PC-3 (cell line): ENCODE measurements around the gene DNER. TPM values are rescaled to one million over a fixed set of nuclear protein-coding genes. Genes with fewer than 3 reads are reported as not detected.

Experiments
- ATAC-seq: fragments of 200-7000 bp; cut with Tn5 transposase; 2 replicates; pipeline ENCODE4 v1.9.1; 2020; ENCODE audit warnings: mild to moderate bottlenecking, moderate library complexity
- BruUV-seq: library from RNA; stranded (reverse); fragments of 400-500 nt; replicated peaks from 2 replicates; lab custom pipeline; 2021; lab: Mats Ljungman, UMichigan
- CTCF ChIA-PET: fragments of 300-600 bp; sonication (Branson Sonifier 250); formaldehyde crosslinking; loops from one replicate; lab custom pipeline; 2022; ENCODE audit warnings: antibody characterized with exemption; lab: Charles Lee
- POLR2A ChIA-PET: fragments of 300-600 bp; sonication (Branson Sonifier 250); formaldehyde crosslinking; loops from one replicate; lab custom pipeline; 2022; ENCODE audit warnings: antibody characterized with exemption; ENCODE audit not compliant: unreplicated experiment; lab: Charles Lee
- DNase-seq: peaks from one replicate; pipeline ENCODE4 v3.0.0-alpha.2; 2015
- H2AFZ ChIP-seq: fragments of 300-600 bp; sonication (generic); 2 replicates; pipeline ENCODE4 v1.6.0; 2016; ENCODE audit warnings: antibody characterized with exemption, low read length
- H3F3A ChIP-seq: fragments of 300-600 bp; sonication (generic); one replicate; pipeline ENCODE4 v1.6.0; 2017; ENCODE audit warnings: antibody characterized with exemption, low read length, control low read depth, mild to moderate bottlenecking; ENCODE audit not compliant: unreplicated experiment
- H3K27ac ChIP-seq: fragments of 300-600 bp; sonication (generic); 2 replicates; pipeline ENCODE4 v1.5.1; 2016; ENCODE audit warnings: mild to moderate bottlenecking, low read length
- H3K27me3 ChIP-seq: fragments of 300-600 bp; sonication (generic); 2 replicates; pipeline ENCODE4 v1.6.1; 2016; ENCODE audit warnings: low read length, mixed read lengths
- H3K36me3 ChIP-seq: fragments of 300-600 bp; sonication (generic); 2 replicates; pipeline ENCODE4 v1.6.1; 2016; ENCODE audit warnings: low read depth, mixed run types, low read length, mixed read lengths
- H3K4me1 ChIP-seq: fragments of 300-600 bp; sonication (generic); 2 replicates; pipeline ENCODE4 v1.5.1; 2016; ENCODE audit warnings: low read length; ENCODE audit not compliant: insufficient read depth
- H3K4me2 ChIP-seq: fragments of 300-600 bp; sonication (generic); 2 replicates; pipeline ENCODE4 v1.6.0; 2016; ENCODE audit warnings: low read length
- H3K4me3 ChIP-seq: fragments of 300-600 bp; sonication (generic); 2 replicates; pipeline ENCODE4 v1.5.1; 2016; ENCODE audit warnings: mild to moderate bottlenecking, low read length, mixed read lengths
- H3K79me2 ChIP-seq: fragments of 300-600 bp; sonication (generic); 2 replicates; pipeline ENCODE4 v1.6.1; 2017; ENCODE audit warnings: low read length, mixed read lengths
- H3K9ac ChIP-seq: fragments of 300-600 bp; sonication (generic); 2 replicates; pipeline ENCODE4 v1.6.0; 2016; ENCODE audit warnings: mild to moderate bottlenecking, low read length
- H3K9me2 ChIP-seq: fragments of 300-600 bp; sonication (generic); replicated peaks from 2 replicates; pipeline ENCODE4 v1.6.1; 2016; ENCODE audit warnings: mixed run types, low read length, mixed read lengths
- H3K9me3 ChIP-seq: fragments of 300-600 bp; sonication (generic); 2 replicates; pipeline ENCODE4 v1.6.1; 2016; ENCODE audit warnings: low read length, mixed read lengths
- H4K20me1 ChIP-seq: fragments of 300-600 bp; sonication (generic); 2 replicates; pipeline ENCODE4 v1.6.1; 2016; ENCODE audit warnings: low read length, mixed read lengths
- EZH2 ChIP-seq: fragments of 300-600 bp; sonication (generic); IDR thresholded peaks from one replicate; pipeline ENCODE4 v1.6.1; 2017; ENCODE audit warnings: antibody characterized with exemption, mild to moderate bottlenecking, low read length; ENCODE audit not compliant: unreplicated experiment
- EZH2phosphoT487 ChIP-seq: fragments of 300-600 bp; sonication (generic); IDR thresholded peaks from 2 replicates; pipeline ENCODE4 v1.6.1; 2018; ENCODE audit warnings: mild to moderate bottlenecking, antibody characterized with exemption, low read length, borderline replicate concordance
- intact Hi-C: fragments of 100-400 bp; cut with micrococcal nuclease; formaldehyde crosslinking; loops from 2 replicates; pipeline ENCODE4 v1.9.0; 2023
- total RNA-seq: library from RNA; depleted of rRNA; stranded (reverse); fragments of >200 nt; gene quantifications from 2 replicates; pipeline ENCODE4 v1.2.3, GENCODE V29; 2014
- TF ChIP-seq, protein P1 (sequence below): fragments of 300-600 bp; sonication (generic); conservative IDR thresholded peaks from 2 replicates; pipeline ENCODE4 v1.5.1; 2017; ENCODE audit warnings: antibody characterized with exemption, low read depth, mild to moderate bottlenecking, low read length

Gene DNER
- total RNA-seq, 1 experiment from 2014 or later = 1.1 TPM

DNA sequence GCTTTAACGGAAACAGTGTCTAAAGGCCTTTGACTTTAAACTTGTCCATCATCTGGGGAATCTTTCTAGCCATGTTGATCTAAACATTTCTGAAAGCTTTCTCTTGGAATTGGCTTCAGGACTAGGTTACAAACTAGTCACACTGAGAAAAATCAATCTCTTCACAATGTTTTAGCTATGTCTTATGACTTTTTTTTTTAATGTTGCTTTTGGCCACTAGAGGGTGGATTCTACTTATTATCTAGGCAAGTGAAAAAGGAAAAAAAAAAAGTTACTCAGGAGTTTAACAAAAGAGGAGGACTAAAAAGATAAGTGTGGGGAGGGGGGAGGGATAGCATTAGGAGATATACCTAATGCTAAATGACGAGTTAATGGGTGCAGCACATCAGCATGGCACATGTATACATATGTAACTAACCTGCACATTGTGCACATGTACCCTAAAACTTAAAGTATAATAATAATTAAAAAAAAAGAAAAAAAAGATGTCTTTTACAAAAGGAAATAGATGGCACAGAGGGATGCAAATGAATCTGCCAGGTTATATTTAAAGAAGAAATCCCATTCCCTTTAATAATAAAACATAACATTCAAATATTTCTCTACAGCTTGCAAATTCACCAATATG lies 282.9 kb downstream of the DNER start:
- POLR2A ChIA-PET = interaction anchor here (0.6 kb wide), 2 partner anchors 151 to 244 kb away, joined by 4 to 9 read pairs; no protein-coding TSS in a partner anchor
- H3K4me2 ChIP-seq = no peak overlapping the region
- TF ChIP-seq, protein P1, sequence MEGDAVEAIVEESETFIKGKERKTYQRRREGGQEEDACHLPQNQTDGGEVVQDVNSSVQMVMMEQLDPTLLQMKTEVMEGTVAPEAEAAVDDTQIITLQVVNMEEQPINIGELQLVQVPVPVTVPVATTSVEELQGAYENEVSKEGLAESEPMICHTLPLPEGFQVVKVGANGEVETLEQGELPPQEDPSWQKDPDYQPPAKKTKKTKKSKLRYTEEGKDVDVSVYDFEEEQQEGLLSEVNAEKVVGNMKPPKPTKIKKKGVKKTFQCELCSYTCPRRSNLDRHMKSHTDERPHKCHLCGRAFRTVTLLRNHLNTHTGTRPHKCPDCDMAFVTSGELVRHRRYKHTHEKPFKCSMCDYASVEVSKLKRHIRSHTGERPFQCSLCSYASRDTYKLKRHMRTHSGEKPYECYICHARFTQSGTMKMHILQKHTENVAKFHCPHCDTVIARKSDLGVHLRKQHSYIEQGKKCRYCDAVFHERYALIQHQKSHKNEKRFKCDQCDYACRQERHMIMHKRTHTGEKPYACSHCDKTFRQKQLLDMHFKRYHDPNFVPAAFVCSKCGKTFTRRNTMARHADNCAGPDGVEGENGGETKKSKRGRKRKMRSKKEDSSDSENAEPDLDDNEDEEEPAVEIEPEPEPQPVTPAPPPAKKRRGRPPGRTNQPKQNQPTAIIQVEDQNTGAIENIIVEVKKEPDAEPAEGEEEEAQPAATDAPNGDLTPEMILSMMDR = peak; percentile 67
- TF ChIP-seq EZH2 (no peak), EZH2phosphoT487 (no peak)
- H2AFZ ChIP-seq = no peak overlapping the region
- intact Hi-C loops = loop anchor here (1.0 to 10.0 kb wide), 6 partner anchors 23 to 298 kb away; partner anchors contain the start of gene PID1
- H3K79me2 ChIP-seq = no peaks in the 10 kb centered on the region
- peaks cover 7% of the 10 kb centered on the region; the same call in 1 of the 2 replicates for H3K4me1 ChIP-seq
- no peaks in the 10 kb centered on the region for H3F3A ChIP-seq
- no peak overlapping the region for H3K4me3 ChIP-seq
- H4K20me1 ChIP-seq = no peaks in the 10 kb centered on the region
- ATAC-seq (peak; percentile 40; the same call in 1 of the 2 replicates), DNase-seq (peak; percentile 78)
- no TSS peak for BruUV-seq
- no peaks in the 10 kb centered on the region for H3K27me3 ChIP-seq
- no peaks in the 10 kb centered on the region for H3K9me2 ChIP-seq
- CTCF ChIA-PET = interaction anchor here (0.5 to 1.4 kb wide), 13 partner anchors 13 to 285 kb away, joined by 3 to 46 read pairs (median 4); no protein-coding TSS in a partner anchor
- no peak overlapping the region for H3K9ac ChIP-seq
- no peak overlapping the region for H3K27ac ChIP-seq
- H3K9me3 ChIP-seq = 0 out of 2 replicates have a peak, but pooled peaks cover 5% of the 10 kb centered on the region
- H3K36me3 ChIP-seq = no peaks in the 10 kb centered on the region

DNA sequence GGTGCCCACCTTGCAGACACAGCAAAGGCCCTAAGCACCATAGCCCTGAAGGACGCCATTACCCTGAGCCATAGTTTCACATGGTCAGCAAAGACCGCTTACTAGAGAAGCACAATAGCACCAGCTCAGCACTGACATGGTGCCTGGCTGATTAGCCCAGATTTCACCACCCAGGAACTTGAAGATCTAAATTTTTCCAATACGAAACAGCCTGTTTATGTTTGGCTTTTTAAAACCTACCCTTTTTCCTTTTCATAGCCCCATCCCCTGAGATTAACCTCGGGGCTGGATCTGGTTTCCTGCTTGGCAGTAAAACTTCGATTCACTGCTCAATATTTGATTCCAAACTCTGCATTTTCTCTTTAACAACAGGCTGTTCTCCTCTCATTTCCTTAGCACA lies 284.8 kb downstream of the DNER start:
- H4K20me1 ChIP-seq = no peaks in the 10 kb centered on the region
- H3K79me2 ChIP-seq = no peaks in the 10 kb centered on the region
- no peak for DNase-seq
- H3F3A ChIP-seq = no peaks in the 10 kb centered on the region
- H3K9me3 ChIP-seq = no peaks in the 10 kb centered on the region
- ChIA-PET POLR2A (no interaction called here), CTCF (no interaction called here)
- H3K27ac ChIP-seq = no peak overlapping the region
- no peak overlapping the region for H3K4me2 ChIP-seq
- no peak overlapping the region for H3K9ac ChIP-seq
- H3K4me1 ChIP-seq = peaks cover 7% of the 10 kb centered on the region; the same call in 1 of the 2 replicates
- H3K27me3 ChIP-seq = no peaks in the 10 kb centered on the region
- H3K9me2 ChIP-seq = no peaks in the 10 kb centered on the region
- no peaks in the 10 kb centered on the region for H3K36me3 ChIP-seq
- ATAC-seq = no peak
- H2AFZ ChIP-seq = no peak overlapping the region
- no peak overlapping the region for H3K4me3 ChIP-seq
- no peak for TF ChIP-seq EZH2phosphoT487
- TF ChIP-seq, protein P1 = no peak
- no peak for TF ChIP-seq EZH2
- intact Hi-C loops = no loop called here
- no TSS peak for BruUV-seq

DNA sequence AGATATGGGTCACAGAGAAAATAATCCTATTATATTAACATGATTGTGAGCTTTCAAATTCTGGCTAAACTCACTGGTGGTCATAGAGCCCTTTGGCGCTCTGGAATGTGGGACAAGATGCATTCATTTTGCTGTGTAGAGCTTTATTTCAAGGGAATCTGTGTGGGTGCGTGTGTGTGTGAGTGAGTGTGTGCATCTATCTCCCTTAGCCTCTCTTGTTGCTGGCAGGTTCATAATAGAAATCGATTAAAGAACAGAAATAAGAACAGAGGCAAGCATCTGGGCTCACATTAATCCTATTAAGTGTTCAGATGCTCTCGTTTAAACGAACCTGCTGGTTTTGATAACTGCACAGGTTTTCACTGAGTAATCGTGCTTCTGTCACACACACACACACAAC lies 287.9 kb downstream of the DNER start:
- no peaks in the 10 kb centered on the region for H4K20me1 ChIP-seq
- no peak overlapping the region for H3K9ac ChIP-seq
- H3K27me3 ChIP-seq = no peaks in the 10 kb centered on the region
- ChIA-PET CTCF (no interaction called here), POLR2A (interaction anchor here (0.6 kb wide), 1 partner anchor 18 kb away, joined by 3 read pairs; no protein-coding TSS in a partner anchor)
- H3K36me3 ChIP-seq = no peaks in the 10 kb centered on the region
- H3F3A ChIP-seq = no peaks in the 10 kb centered on the region
- no peaks in the 10 kb centered on the region for H3K4me1 ChIP-seq
- no peak overlapping the region for H3K4me2 ChIP-seq
- H3K9me2 ChIP-seq = no peaks in the 10 kb centered on the region
- TF ChIP-seq EZH2 (no peak), EZH2phosphoT487 (no peak)
- TF ChIP-seq, protein P1 = no peak
- no peak overlapping the region for H3K4me3 ChIP-seq
- ATAC-seq (no peak), DNase-seq (no peak)
- intact Hi-C loops = no loop called here
- no peaks in the 10 kb centered on the region for H3K9me3 ChIP-seq
- H2AFZ ChIP-seq = no peak overlapping the region
- no TSS peak for BruUV-seq
- H3K79me2 ChIP-seq = no peaks in the 10 kb centered on the region
- no peak overlapping the region for H3K27ac ChIP-seq
